NCI-H524 (cell line): Measurements from ENCODE around the gene MCF2L.
"Not testable (repeated sequence)": the region's sequence is repeated elsewhere in the genome, so short reads cannot be mapped to it uniquely, and the experiment has no call there.

Experiments
- DNase-seq, 2 experiments: peaks; one replicate each; lab custom pipeline; 2025; lab: John Stamatoyannopoulos, UW

Gene MCF2L

GRCh38 chr13:113096745-113097305 lies 127.8 kb downstream of the MCF2L start:
- DNase-seq, result no peak

- no peak for DNase-seq
Observed at GRCh38 chr13:113097651-113098050, 128.6 kb downstream of the MCF2L start.

- no peak for DNase-seq
Observed at GRCh38 chr13:113098162-113098732, 129.2 kb downstream of the MCF2L start.

GRCh38 chr13:113099142-113099541 lies 130.1 kb downstream of the MCF2L start:
- DNase-seq, result no peak

DNA sequence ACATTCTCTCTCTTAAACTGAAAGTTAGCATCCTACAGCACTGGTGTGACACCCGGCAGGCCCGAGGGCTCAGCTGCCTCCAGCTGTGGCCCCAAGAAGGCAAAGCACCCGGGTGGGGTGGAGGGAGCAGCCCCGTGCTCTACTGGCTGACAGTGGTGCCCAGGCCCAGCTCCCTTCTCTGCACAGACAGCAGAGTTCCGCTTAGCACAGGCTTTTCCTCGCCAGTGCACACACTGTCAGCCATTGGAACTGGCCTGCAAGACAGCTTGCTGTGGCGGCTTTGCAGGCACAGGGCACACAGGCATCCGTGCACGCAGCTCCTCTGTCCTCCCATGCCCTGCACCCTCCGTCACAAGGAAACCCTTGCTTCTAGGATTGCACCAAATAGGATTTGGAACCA lies 133.3 kb downstream of the MCF2L start:
- DNase-seq, result not testable (repeated sequence)

DNA sequence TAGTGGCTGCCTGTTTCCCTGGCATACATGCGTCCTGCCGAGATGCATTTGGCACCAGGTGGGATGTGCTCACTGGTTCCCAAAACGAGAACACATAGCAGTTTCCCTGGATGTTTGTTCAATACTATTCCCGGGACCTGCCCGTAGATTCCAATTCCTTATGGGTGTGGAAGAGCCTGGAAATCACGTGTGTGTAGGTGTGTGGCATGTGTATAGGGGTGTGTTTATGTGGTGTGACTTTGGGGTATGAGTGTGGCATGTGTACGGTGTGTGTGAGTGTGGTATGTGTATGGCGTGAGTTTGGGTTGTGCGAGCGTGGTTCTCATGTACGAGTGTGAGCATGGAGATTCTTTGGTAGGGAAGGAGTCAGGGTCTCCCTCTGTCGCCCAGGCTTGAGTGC lies 133.7 kb downstream of the MCF2L start:
- DNase-seq, result no peak

DNA sequence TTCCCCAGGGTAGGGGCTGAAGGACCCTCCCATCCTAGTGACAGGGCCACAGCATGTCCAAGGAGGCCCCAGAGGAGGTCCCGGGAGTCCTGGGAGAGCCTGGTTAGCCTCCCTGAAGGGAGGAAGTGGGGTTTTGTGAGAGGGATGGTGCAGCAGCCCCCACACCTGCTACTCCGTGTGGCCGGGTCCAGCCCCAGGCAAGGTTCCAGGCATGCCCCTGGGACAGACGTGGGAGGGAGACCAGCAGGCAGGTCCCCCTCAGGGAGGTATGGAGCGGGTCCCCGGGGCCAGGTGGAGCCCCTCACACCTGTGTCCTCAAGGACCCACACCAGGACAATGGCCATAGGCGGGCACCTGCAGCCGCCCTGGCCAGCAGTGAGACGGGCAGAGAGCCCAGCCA lies 134.6 kb downstream of the MCF2L start:
- no peak for DNase-seq

GRCh38 chr13:113105032-113105920 lies 136.3 kb downstream of the MCF2L start, which contains the start of gene F7:
Gene F7, plus strand, starts transcription at chr13:113105791. Its CDS starts 51 bp downstream, at chr13:113105842.
- no peak for DNase-seq

DNA sequence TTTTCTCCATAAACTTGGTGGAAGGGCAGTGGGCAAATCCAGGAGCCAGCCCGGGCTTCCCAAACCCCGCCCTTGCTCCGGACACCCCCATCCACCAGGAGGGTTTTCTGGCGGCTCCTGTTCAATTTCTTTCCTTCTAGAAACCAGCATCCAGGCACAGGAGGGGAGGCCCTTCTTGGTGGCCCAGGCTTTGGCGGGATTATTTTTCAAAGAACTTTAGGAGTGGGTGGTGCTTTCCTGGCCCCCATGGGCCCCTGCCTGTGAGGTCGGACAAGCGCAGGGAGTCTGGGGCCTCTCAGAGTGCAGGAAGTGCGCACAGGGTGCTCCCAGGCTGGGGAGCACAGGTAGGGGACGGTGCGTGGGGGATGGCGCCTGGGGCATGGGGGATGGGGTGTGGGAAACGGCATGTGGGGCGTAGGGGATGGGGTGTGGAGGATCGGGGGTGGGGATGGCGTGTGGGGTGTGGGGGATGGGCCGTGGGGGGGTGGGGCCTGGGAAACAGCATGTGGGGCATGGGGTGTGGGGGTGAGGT lies 137.0 kb downstream of the MCF2L start:
- no peak for DNase-seq

GRCh38 chr13:113106711-113107351 lies 137.8 kb downstream of the MCF2L start:
- DNase-seq, result no peak

DNA sequence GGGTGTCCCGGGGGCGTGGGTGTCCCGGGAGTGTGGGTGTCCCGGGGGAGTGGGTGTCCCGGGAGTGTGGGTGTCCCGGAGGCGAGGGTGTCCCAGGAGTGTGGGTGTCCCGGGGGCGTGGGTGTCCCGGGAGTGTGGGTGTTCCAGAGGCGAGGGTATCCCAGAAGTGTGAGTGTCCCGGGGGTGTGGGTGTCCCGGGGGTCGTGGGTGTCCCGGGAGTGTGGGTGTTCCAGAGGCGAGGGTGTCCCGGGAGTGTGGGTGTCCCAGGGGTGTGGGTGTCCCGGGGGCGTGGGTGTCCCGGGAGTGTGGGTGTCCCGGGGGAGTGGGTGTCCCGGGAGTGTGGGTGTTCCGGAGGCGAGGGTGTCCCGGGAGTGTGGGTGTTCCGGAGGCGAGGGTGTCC lies 139.5 kb downstream of the MCF2L start:
- DNase-seq, result not testable (repeated sequence)

DNA sequence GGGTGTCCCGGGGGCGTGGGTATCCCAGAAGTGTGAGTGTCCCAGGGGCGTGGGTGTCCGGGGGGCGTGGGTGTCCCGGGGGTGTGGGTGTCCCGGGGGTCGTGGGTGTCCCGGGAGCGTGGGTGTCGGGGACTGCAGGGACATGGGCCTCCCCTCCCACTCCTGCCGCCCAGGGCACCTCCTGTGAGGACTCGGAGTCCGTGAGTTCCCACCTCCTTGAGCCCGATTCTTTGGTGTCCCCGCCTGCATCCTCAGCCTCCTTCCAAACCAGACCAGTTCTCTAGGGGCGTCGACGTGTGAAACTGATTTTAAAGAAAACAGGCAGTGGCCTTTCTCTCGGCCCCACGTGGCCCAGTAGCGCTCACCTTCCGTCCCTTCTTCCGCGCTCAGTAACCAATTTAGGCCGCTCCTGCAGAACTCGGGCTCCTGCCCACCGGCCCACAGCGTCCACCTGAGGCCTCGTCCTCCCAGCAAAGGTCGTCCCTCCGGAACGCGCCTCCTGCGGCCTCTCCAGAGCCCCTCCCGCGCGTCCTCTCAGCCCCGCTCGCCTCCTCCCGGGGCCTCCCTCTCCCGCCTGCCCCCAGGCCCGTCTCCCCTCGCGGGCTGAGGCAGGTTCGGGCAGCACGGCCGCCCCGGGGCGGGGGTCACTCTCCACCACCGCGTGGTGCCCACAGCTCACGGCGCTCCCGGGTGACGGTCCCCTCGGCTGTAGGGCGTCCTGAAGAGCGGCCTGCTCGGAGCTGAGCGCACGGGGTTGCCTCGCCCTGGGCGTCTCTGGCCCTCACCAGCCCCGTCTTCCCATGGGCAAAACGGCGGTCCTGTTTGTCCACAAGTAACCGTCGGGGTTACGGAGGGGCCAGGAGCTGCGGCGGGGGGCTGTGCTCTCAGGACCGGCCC lies 140.4 kb downstream of the MCF2L start:
- DNase-seq, result no peak

GRCh38 chr13:113110048-113110851 lies 141.2 kb downstream of the MCF2L start:
- DNase-seq, result no peak

- DNase-seq, result no peak
Observed at GRCh38 chr13:113110852-113111315, 141.9 kb downstream of the MCF2L start.

DNA sequence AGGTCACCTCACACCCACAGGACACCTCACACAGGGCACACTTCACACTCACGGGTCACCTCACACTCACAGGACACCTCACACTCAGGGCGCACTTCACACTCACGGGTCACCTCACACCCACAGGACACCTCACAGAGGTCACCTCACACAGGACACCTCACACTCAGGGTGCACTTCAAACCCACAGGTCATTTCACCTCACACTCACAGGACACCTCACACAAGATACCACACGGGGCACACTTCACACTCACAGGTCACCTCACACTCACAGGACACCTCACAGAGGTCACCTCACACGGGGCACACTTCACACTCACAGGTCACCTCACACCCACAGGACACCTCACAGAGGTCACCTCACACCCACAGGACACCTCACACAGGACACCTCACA lies 142.8 kb downstream of the MCF2L start:
- not testable (repeated sequence) for DNase-seq

- DNase-seq, result not testable (repeated sequence)
Observed at GRCh38 chr13:113112475-113112874, 143.5 kb downstream of the MCF2L start.

- no peak for DNase-seq
Observed at GRCh38 chr13:113112893-113113845, 144.2 kb downstream of the MCF2L start.

GRCh38 chr13:113113846-113114271 lies 144.8 kb downstream of the MCF2L start:
- no peak for DNase-seq
